ENCODE measurements around the gene PPP3R1. TPM values are rescaled to one million over a fixed set of nuclear protein-coding genes. Genes with fewer than 3 reads are reported as not detected.

Gene PPP3R1
- total and polyA plus RNA-seq, 9 of the 15 experiments (the other 6 are each of a cell fraction or from before 2014, with no cell fraction given) = 3.7 to 70.0 (median 24.8) TPM

GRCh38 chr2:68291314-68291713 lies 39.0 kb upstream of the PPP3R1 start (continued):
- TF ChIP-seq ZNF318 (IDR thresholded peaks at IDR 0.05; ENCODE audit: borderline replicate concordance in 1 of 2, low read depth in 1 of 2) (no peak), SAFB (IDR thresholded peaks at IDR 0.05; ENCODE audit: borderline replicate concordance, low read depth, low read length) (no peak), TEAD1 (CRISPR knock-in tag; IDR thresholded peaks at IDR 0.05) (no peak), TAF7 (tag; IDR thresholded peaks at IDR 0.05) (no peak), ZNF274 (IDR thresholded peaks at IDR 0.05; ENCODE audit: borderline replicate concordance, low read depth, low read length) (no peak), CBFA2T3 (IDR thresholded peaks at IDR 0.05) (peak; percentile 80), ZNF282 (CRISPR knock-in tag; IDR thresholded peaks at IDR 0.05) (no peak), ZNF384 (IDR thresholded peaks at IDR 0.05; ENCODE audit: low read depth, low read length) (peak; percentile 55), THAP12 (CRISPR knock-in tag; IDR thresholded peaks at IDR 0.05) (no peak), TAL1 (IDR thresholded peaks at IDR 0.05) (peak; percentile 50; the same call in 1 of the 2 replicates), UBTF (IDR thresholded peaks at IDR 0.05; ENCODE audit: borderline replicate concordance in 1 of 2, low read depth in 2 of 2, low read length in 2 of 2) (no peak), SNRNP70 (optimal IDR thresholded peaks at IDR 0.05; ENCODE audit: low read depth, low read length) (no peak), CBX3 (IDR thresholded peaks at IDR 0.05; ENCODE audit: borderline replicate concordance in 1 of 2, low read length in 2 of 2) (no peak), MECOM (CRISPR knock-in tag; IDR thresholded peaks at IDR 0.05) (peak; percentile 85; the same call in 1 of the 2 replicates), CHD2 (IDR thresholded peaks at IDR 0.05; ENCODE audit: low read depth, low read length) (no peak), MXI1 (IDR thresholded peaks at IDR 0.05; ENCODE audit: low read depth, low read length) (no peak), RB1 (IDR thresholded peaks at IDR 0.05; ENCODE audit: low read depth) (no peak)

All from K562 (cell line).